A673 (cell line): ENCODE data around the gene TRIAP1.

Experiments
- CTCF ChIP-seq: fragments of 300-800, 200-600 bp; sonication (generic); conservative IDR thresholded peaks from 2 replicates; pipeline ENCODE4 v1.5.1; 2017; ENCODE audit warnings: low read depth, mild to moderate bottlenecking, antibody characterized with exemption, low read length, moderate library complexity, mixed read lengths
- EZH2 ChIP-seq: fragments of 200-600 bp; sonication (generic); IDR thresholded peaks from 2 replicates; pipeline ENCODE4 v1.6.1; 2017; ENCODE audit warnings: borderline replicate concordance, low read depth, mild to moderate bottlenecking, mixed read lengths, antibody characterized with exemption, low read length; ENCODE audit not compliant: poor library complexity, severe bottlenecking

GRCh38 chr12:120462099-120462640, 16.0 kb upstream of the TRIAP1 start:
- TF ChIP-seq CTCF (no peak), EZH2 (no peak)
